Ectodermal cell (in vitro differentiated cells): ENCODE data around the gene TCEANC2.
"Not testable (repeated sequence)": the region's sequence is repeated elsewhere in the genome, so short reads cannot be mapped to it uniquely, and the experiment has no call there.

ENCODE experiments used
- H3K27ac ChIP-seq: 2 replicates; pipeline ENCODE4 v1.7.0; 2013; ENCODE audit warnings: mild to moderate bottlenecking, low read depth, low read length; ENCODE audit not compliant: insufficient read depth, poor library complexity, severe bottlenecking
- H3K27me3 ChIP-seq: 2 replicates; pipeline ENCODE4 v1.7.0; 2013; ENCODE audit warnings: mild to moderate bottlenecking, low read length; ENCODE audit not compliant: insufficient read depth, control insufficient read depth, poor library complexity, severe bottlenecking
- H3K36me3 ChIP-seq: one replicate; pipeline ENCODE4 v1.7.0; 2013; ENCODE audit warnings: low read length; ENCODE audit not compliant: control insufficient read depth, insufficient read depth
- H3K4me1 ChIP-seq: one replicate; pipeline ENCODE4 v1.7.0; 2013; ENCODE audit warnings: low read length; ENCODE audit not compliant: control insufficient read depth, insufficient read depth
- H3K4me3 ChIP-seq: 2 replicates; pipeline ENCODE4 v1.7.0; 2013; ENCODE audit warnings: low read depth, low read length, control low read depth; ENCODE audit not compliant: insufficient read depth
- H3K9me3 ChIP-seq: 2 replicates; pipeline ENCODE4 v1.7.0; 2013; ENCODE audit warnings: mild to moderate bottlenecking, low read length, moderate library complexity; ENCODE audit not compliant: control insufficient read depth
- WGBS, 2 experiments: methylation state at CpG; one replicate each; pipeline ENCODE4 v1.1.7; 2013; ENCODE audit warnings: missing lambda C conversion rate in 2 of 2; 5-methylcytosine and 5-hydroxymethylcytosine counted together

The TCEANC2 gene

GRCh38 chr1:54086754-54087153 is 33.3 kb downstream of the TCEANC2 start:
- 100% methylated on average over 1 of the region's 1 CpG for WGBS, 2 experiments
- Histone ChIP-seq H3K4me1 (no peaks in the 10 kb centered on the region), H3K9me3 (no peaks in the 10 kb centered on the region), H3K27me3 (no peaks in the 10 kb centered on the region), H3K27ac (no peak overlapping the region), H3K4me3 (no peak overlapping the region), H3K36me3 (no peaks in the 10 kb centered on the region)

- Histone ChIP-seq H3K27ac (no peak overlapping the region), H3K9me3 (no peaks in the 10 kb centered on the region), H3K4me3 (no peak overlapping the region), H3K4me1 (no peaks in the 10 kb centered on the region), H3K36me3 (no peaks in the 10 kb centered on the region), H3K27me3 (no peaks in the 10 kb centered on the region)
- 92 to 98% methylated on average over 5 of the region's 5 CpGs for WGBS, 2 experiments
Observed at GRCh38 chr1:54088385-54088784, 35.0 kb downstream of the TCEANC2 start.

GRCh38 chr1:54091666-54092065 is 38.3 kb downstream of the TCEANC2 start:
- H3K27ac ChIP-seq: no peak overlapping the region
- H3K36me3 ChIP-seq: no peaks in the 10 kb centered on the region
- no peak overlapping the region for H3K4me3 ChIP-seq
- WGBS, 2 experiments: 83 to 96% methylated on average over 3 of the region's 3 CpGs
- no peaks in the 10 kb centered on the region for H3K4me1 ChIP-seq
- H3K27me3 ChIP-seq: no peaks in the 10 kb centered on the region
- H3K9me3 ChIP-seq: no peaks in the 10 kb centered on the region

GRCh38 chr1:54094001-54094729 is 40.8 kb downstream of the TCEANC2 start:
- Histone ChIP-seq H3K27ac (no peak overlapping the region), H3K27me3 (no peaks in the 10 kb centered on the region), H3K9me3 (no peaks in the 10 kb centered on the region), H3K4me3 (no peak overlapping the region), H3K36me3 (no peaks in the 10 kb centered on the region), H3K4me1 (no peaks in the 10 kb centered on the region)
- 91 to 94% methylated on average over 4 of the region's 4 CpGs for WGBS, 2 experiments

GRCh38 chr1:54094730-54095105 is 41.3 kb downstream of the TCEANC2 start:
- not testable (repeated sequence) for H3K27ac ChIP-seq, H3K36me3 ChIP-seq, H3K4me3 ChIP-seq, H3K4me1 ChIP-seq, H3K27me3 ChIP-seq, H3K9me3 ChIP-seq
- WGBS, 2 experiments: 0% methylated on average over 1 of the region's 1 CpG

GRCh38 chr1:54095546-54096226 is 42.3 kb downstream of the TCEANC2 start:
- Histone ChIP-seq H3K4me3 (no peak overlapping the region), H3K9me3 (no peaks in the 10 kb centered on the region), H3K4me1 (no peaks in the 10 kb centered on the region), H3K36me3 (no peaks in the 10 kb centered on the region), H3K27ac (no peak overlapping the region), H3K27me3 (no peaks in the 10 kb centered on the region)
- 93 to 95% methylated on average over 8 of the region's 8 CpGs for WGBS, 2 experiments

- H3K9me3 ChIP-seq: no peaks in the 10 kb centered on the region
- no peaks in the 10 kb centered on the region for H3K4me1 ChIP-seq
- WGBS, 2 experiments: 87 to 88% methylated on average over 25 of the region's 25 CpGs
- H3K4me3 ChIP-seq: no peak overlapping the region
- H3K27ac ChIP-seq: no peak overlapping the region
- H3K36me3 ChIP-seq: no peaks in the 10 kb centered on the region
- H3K27me3 ChIP-seq: no peaks in the 10 kb centered on the region
Observed at GRCh38 chr1:54096227-54096876, 42.9 kb downstream of the TCEANC2 start.

- Histone ChIP-seq H3K27ac (no peak overlapping the region), H3K4me3 (no peak overlapping the region), H3K27me3 (no peaks in the 10 kb centered on the region), H3K9me3 (no peaks in the 10 kb centered on the region), H3K4me1 (no peaks in the 10 kb centered on the region), H3K36me3 (no peaks in the 10 kb centered on the region)
- WGBS, 2 experiments: 39 to 47% methylated on average over 5 of the region's 7 CpGs
Observed at GRCh38 chr1:54096877-54097240, 43.5 kb downstream of the TCEANC2 start.

- Histone ChIP-seq H3K27me3 (no peaks in the 10 kb centered on the region), H3K36me3 (no peaks in the 10 kb centered on the region), H3K9me3 (no peaks in the 10 kb centered on the region), H3K27ac (no peak overlapping the region), H3K4me1 (no peaks in the 10 kb centered on the region), H3K4me3 (no peak overlapping the region)
- 93% methylated on average over 6 of the region's 6 CpGs for WGBS, 2 experiments
Observed at GRCh38 chr1:54099061-54099610, 45.7 kb downstream of the TCEANC2 start.

- no peaks in the 10 kb centered on the region for H3K9me3 ChIP-seq
- H3K36me3 ChIP-seq: no peaks in the 10 kb centered on the region
- H3K4me1 ChIP-seq: no peaks in the 10 kb centered on the region
- 42 to 49% methylated on average over 2 of the region's 2 CpGs for WGBS, 2 experiments
- no peaks in the 10 kb centered on the region for H3K27me3 ChIP-seq
- H3K4me3 ChIP-seq: no peak overlapping the region
- no peak overlapping the region for H3K27ac ChIP-seq
Observed at GRCh38 chr1:54100500-54100899, 47.1 kb downstream of the TCEANC2 start.
